Stimulated activated CD4-positive, alpha-beta T cell treated with anti-CD3 and anti-CD28 coated beads, Interleukin-4, amount 100 ng/mL, for 1 hour (primary cell): ENCODE results near the gene GGCX.

Source experiments
- DNase-seq: peaks from one replicate; pipeline ENCODE4 v3.0.0-alpha.2; 2020

The GGCX gene

DNA sequence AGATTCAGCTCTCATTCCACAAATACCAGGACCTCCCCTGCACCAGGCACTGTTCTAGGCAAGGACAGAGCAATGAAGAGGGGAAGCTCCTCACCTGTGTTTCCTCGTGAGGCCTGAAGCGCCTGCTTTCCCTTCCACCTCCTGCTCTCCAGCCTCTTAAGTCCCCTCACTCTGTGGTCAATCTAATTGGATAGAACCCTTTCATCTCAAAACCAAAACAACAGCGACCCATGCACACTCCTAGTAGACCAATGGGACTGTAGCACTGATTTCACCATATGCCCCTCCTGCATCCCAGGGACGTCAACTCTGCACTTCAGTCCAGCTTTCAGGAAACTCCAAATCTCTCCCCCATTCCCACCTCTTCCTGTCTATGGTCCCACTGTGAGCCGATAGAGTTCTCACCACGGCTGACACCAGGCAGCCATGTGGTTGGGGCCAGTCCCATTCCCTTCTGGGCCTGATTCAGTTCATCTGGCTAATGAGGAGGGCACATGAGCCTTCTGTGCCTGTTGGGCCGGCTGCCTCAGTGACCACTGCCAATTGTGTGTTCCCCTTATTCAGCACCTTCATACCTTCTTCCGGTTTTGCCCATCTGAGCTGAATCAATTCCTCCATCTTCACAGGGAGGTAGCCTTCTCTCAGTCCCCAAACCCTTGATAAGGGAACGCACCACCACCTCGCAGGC, 55.6 kb downstream of the GGCX start:
- DNase-seq = no peak

DNA sequence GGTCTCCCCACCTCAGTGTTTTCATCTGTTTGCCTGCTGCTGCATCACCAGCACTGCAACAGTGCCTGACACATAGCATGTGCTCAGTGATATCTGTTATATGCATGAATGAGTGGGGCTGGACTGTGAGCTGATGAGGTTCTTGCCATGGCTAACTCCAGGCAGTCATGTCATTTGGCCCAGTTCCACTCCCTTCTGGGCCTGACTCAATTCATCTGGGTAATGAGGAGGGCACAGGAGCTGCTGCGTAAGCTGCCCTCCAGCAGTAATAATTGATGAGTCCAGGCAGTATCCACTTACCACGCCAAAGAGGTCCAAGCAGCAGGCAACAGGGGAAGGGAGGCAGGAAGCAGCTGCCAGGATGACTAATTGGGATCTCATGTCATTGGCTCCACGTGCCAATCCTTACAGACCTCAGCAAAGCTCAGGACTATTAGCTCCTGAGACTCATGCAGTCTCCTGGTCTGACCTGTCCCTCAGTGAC, 56.5 kb downstream of the GGCX start:
- DNase-seq = no peak

DNA sequence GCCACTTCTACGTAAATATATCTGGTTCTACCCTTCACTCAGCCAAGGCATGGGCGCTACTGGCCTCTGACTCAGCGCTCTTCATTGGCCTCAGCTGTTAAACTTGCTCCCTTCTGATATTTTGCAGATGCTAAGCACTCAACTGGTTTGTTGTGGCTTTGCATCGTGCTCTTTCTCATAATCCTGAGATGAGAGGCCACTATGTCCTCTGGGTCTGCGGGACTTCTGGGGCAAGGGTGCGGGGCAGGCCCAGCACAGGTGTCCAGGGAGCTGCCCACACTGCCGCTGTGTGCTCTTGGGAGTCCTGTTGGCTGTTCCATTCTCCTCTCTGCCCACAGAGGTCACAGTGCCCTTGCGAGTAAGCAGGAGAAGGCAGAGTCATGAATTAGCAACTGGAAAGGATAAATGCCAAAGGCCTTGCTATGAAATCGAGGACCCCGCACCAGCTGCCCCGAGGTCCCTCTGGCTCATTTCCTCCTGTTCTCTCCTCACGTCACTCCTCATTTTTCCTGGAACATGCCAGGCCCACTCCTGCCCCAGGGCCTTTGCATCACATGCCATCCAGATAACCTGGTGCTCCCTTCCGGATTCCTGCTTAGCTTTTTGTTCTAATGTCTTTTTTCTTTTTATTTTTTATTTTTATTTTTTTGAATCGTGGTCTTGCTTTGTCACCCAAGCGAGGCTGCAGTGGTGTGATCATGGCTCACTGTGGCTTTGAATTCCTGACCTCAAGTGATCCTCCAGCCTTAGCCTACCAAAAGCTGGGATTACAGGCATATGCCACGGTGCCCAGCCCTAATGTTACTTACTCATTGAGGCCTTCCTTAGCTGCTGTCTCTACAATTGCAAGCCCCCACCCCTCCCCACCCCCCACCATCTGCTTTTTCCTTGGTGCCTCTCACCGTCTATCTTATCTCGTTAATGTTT, 57.2 kb downstream of the GGCX start:
- no peak for DNase-seq

DNA sequence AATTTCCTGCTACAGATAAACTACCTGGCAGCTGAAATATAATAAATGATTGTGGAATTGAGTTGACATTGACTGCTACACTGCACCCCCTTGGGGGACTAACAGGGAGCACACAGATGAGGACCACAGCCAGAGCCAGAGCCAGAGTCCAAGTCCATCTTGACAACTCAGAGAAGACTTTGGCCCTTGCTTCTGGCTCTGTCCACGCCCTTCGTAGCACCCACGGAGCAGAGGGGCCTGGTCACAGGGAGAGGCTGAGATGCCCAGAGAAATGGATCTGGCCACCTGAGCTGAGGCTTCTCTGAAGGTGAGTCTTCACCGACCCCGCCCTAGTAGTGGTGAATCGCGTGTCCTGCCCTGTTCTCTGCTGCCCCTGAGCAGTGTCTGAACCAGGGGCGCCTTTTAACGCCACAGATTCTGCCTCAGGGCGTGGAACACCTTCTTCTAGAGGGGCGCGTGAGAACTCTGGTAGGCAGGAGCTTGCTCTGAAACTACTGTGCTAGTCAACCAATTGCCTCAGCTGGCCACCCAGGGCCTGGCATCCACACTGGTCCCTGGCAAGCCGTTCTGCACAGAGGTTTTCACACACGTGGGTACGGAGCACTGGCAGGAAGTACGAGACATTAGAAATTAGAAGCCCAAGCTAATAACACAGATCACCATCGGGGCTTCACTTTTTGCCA, 58.0 kb downstream of the GGCX start:
- DNase-seq = no peak

DNA sequence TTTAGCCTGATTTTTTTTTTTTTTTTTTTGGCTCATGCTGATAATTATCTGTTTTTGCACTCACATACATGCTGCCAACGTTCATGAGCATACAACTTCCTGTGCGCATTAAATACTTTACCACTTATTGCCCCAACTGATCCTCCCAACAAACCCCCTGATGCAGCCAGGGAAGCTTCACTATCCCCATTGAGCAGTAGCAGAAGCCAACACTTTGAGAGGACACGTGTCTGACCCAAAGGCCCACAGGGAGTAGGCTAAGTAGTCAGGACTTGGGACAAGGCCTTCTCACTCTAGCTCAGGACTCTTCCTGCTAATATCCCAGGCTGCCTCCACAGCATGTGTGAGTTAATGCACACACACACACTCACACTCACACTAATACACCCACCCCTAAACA, 58.6 kb downstream of the GGCX start:
- DNase-seq = no peak

DNA sequence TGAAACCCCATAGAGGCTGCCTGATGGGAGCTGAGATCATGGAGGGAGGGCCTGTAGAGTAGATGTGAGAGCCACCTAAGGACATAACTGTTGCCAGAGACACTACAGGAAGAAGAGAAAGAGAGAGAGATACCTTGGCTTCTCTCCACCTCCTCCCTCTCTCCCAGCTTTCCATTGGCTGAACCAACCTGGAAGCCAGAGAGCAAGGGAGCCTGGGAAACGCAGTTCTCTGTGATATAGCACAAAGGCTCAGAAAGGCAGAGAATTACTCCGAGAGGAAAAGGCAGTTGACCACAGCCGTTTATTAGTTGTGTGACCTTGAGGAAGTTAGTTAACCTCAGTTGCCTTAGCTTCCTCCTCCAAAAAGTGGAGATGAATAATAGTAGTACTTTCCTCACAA, 60.0 kb downstream of the GGCX start:
- DNase-seq = no peak

DNA sequence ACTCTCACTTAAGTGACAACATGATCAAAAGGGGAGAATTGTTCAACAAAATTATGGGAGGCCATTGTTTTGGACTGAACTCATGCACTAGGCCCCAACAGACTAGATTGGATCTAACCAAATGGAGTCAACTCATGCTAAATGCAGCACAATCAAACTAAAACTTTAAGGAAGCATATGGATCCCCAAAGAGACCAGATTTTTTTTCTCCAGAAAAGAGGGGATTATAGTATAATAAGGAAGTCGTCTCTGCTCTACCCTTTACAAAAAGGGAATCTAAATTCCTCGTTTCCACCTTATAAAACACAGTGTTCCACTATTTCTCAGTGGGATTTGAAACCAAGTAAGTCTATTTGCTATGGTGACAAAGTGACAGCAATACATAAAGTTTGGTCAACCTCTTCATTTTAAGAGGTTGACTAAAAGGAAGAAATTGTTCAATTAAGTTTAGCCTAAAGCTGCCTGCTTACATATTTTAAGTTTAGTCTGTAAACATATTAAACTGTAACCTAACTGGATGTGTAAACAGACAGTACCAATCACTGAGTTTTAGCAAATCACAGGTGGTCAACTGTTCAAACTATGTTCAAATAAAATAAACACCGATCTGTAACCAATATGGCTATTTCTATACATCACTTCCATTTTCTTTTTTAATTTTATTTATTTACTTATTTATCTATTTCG, 63.2 kb downstream of the GGCX start:
- no peak for DNase-seq

DNA sequence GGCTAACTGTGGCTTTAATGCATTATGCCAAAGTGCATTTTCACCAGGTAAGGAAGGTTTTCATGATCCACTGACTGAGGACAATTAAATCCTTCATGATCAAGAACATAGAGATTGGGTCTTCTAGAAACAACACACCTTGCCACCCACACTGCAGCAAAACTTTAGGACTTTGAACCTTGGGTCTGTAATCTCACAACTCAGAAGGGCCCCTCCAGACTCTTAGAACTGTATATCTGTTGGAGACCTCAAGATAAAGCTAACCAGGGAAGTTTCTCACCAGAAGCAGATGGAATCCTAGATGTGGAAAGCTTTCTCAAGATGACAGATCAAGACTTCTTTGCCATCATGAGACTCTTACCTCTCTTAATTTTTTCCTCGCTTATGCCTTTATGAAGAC, 64.9 kb downstream of the GGCX start:
- DNase-seq = no peak
